NCI-H2196 treated with DMSO at 0.1 percent for 48 hours (cell line): ENCODE data around the gene SSR1.
"Not testable (repeated sequence)": the region's sequence is repeated elsewhere in the genome, so short reads cannot be mapped to it uniquely, and the experiment has no call there.

Experiments
- DNase-seq: peaks from one replicate; lab custom pipeline; 2025; ENCODE audit not compliant: unreplicated experiment; lab: John Stamatoyannopoulos, UW

Gene SSR1

GRCh38 chr6:7319406-7319805 is 6.4 kb upstream of the SSR1 start:
- not testable (repeated sequence) for DNase-seq

- no peak for DNase-seq
Observed at GRCh38 chr6:7317538-7317937, 4.5 kb upstream of the SSR1 start.

- DNase-seq = no peak
Observed at GRCh38 chr6:7316658-7317533, 3.9 kb upstream of the SSR1 start.

GRCh38 chr6:7315948-7316365 is 3.0 kb upstream of the SSR1 start:
- no peak for DNase-seq

GRCh38 chr6:7315087-7315947 is 2.3 kb upstream of the SSR1 start:
- DNase-seq = not testable (repeated sequence)

GRCh38 chr6:7314414-7314813 is 1.4 kb upstream of the SSR1 start:
- DNase-seq = no peak

GRCh38 chr6:7313505-7314165 is 636 bp upstream of the SSR1 start:
- no peak for DNase-seq

GRCh38 chr6:7311917-7312615 is 933 bp downstream of the SSR1 start:
- no peak for DNase-seq

GRCh38 chr6:7311176-7311575 is 1.8 kb downstream of the SSR1 start:
- no peak for DNase-seq

- no peak for DNase-seq
Observed at GRCh38 chr6:7309050-7309449, 3.9 kb downstream of the SSR1 start.

- no peak for DNase-seq
Observed at GRCh38 chr6:7307533-7307932, 5.5 kb downstream of the SSR1 start.

GRCh38 chr6:7304821-7305220 is 8.2 kb downstream of the SSR1 start:
- DNase-seq = no peak

- DNase-seq = no peak
Observed at GRCh38 chr6:7301702-7302101, 11.3 kb downstream of the SSR1 start.

- DNase-seq = no peak
Observed at GRCh38 chr6:7300926-7301325, 12.1 kb downstream of the SSR1 start.

- no peak for DNase-seq
Observed at GRCh38 chr6:7298113-7298512, 14.9 kb downstream of the SSR1 start.

GRCh38 chr6:7296602-7297001 is 16.4 kb downstream of the SSR1 start:
- DNase-seq = no peak

GRCh38 chr6:7295916-7296315 is 17.1 kb downstream of the SSR1 start:
- DNase-seq = no peak

- no peak for DNase-seq
Observed at GRCh38 chr6:7292596-7293255, 20.3 kb downstream of the SSR1 start.

- no peak for DNase-seq
Observed at GRCh38 chr6:7290079-7290478, 22.9 kb downstream of the SSR1 start.

- no peak for DNase-seq
Observed at GRCh38 chr6:7285416-7285815, 27.6 kb downstream of the SSR1 start.
